GM12892 (cell line): ENCODE data around the gene SHISA6.

Experiments used
- POLR2A ChIP-seq: IDR thresholded peaks from 2 replicates; pipeline ENCODE4 v1.6.1; 2011; ENCODE audit warnings: low read depth, low read length, control low read depth
- POLR2AphosphoS5 ChIP-seq: IDR thresholded peaks from 2 replicates; pipeline ENCODE4 v1.6.1; 2011; ENCODE audit warnings: low read depth, low read length, control low read depth

DNA sequence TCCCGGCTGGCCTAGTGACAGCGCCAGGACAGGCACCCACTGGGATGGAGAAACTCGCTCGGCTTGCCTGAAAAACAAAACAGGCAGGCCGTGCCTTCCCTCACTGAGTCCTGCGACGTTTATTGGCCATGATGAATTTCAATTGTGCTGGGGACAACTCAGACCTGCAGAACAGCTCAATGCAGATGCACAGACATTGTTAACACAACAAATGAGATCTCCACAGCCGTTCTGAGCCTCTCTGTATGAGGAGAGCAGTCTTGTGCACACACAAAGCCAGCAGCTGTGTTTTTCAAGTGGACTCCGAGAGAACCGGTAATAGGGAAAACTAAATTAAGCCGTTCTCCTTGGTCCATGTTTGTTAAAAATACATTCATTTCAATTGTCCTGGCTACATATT lies 15.9 kb downstream of the SHISA6 start:
- no peak for TF ChIP-seq POLR2AphosphoS5
- TF ChIP-seq POLR2A = no peak
